ENCODE measurements around the gene PYROXD2. TPM values are rescaled to one million over a fixed set of nuclear protein-coding genes. Genes with fewer than 3 reads are reported as not detected.

Gene PYROXD2
- total RNA-seq, 1 experiment from 2014 or later = 8.1 TPM

GRCh38 chr10:98368644-98369043 lies 46.3 kb downstream of the PYROXD2 start:
- peaks cover 2% of the 10 kb centered on the region; the same call in 1 of the 2 replicates for H3K27me3 Mint-ChIP-seq (ENCODE audit: low read depth)
- POLR2A ChIA-PET = no interaction called here
- no peaks in the 10 kb centered on the region for H3K36me3 Mint-ChIP-seq
- ATAC-seq (no peak), DNase-seq (ENCODE audit: low spot score) (no peak)
- TF ChIP-seq TCF7 (CRISPR knock-in tag; IDR thresholded peaks at IDR 0.05; ENCODE audit: low read depth) (no peak), STAT6 (CRISPR knock-in tag; conservative IDR thresholded peaks at IDR 0.05; ENCODE audit: low read depth) (no peak), CREM (CRISPR knock-in tag; IDR thresholded peaks at IDR 0.05) (no peak), CBFB (CRISPR knock-in tag; IDR thresholded peaks at IDR 0.05; ENCODE audit: low read depth) (no peak), PREB (CRISPR knock-in tag; IDR thresholded peaks at IDR 0.05; ENCODE audit: borderline replicate concordance) (no peak), ETV6 (CRISPR knock-in tag; IDR thresholded peaks at IDR 0.05) (no peak), USF2 (CRISPR knock-in tag; IDR thresholded peaks at IDR 0.05) (no peak), ZNF532 (CRISPR knock-in tag; IDR thresholded peaks at IDR 0.05; ENCODE audit: borderline replicate concordance) (no peak), CTCF (IDR thresholded peaks at IDR 0.05) (no peak), FOXK1 (CRISPR knock-in tag; IDR thresholded peaks at IDR 0.05) (no peak), NR3C1 (CRISPR knock-in tag; conservative IDR thresholded peaks at IDR 0.05; ENCODE audit: low read depth) (no peak), ZNF512 (CRISPR knock-in tag; IDR thresholded peaks at IDR 0.05; ENCODE audit: borderline replicate concordance) (no peak), SOX15 (CRISPR knock-in tag; IDR thresholded peaks at IDR 0.05) (no peak), ZNF232 (CRISPR knock-in tag; IDR thresholded peaks at IDR 0.05) (no peak)
- no peak overlapping the region for H3K4me3 Mint-ChIP-seq
- CTCF ChIA-PET = interaction anchor here (1.0 to 1.7 kb wide), 2 partner anchors 57 to 59 kb away, joined by 3 to 4 read pairs; no protein-coding TSS in a partner anchor
- H3K9me3 Mint-ChIP-seq = peaks cover 9% of the 10 kb centered on the region
- peaks cover 50% of the 10 kb centered on the region for H3K4me1 Mint-ChIP-seq
- H3K27ac Mint-ChIP-seq = no peak overlapping the region

Measured in WTC11 (cell line).